ENCODE measurements around the gene DHX34.
"Not testable (repeated sequence)": the region's sequence is repeated elsewhere in the genome, so short reads cannot be mapped to it uniquely, and the experiment has no call there.

DHX34 gene

DNA sequence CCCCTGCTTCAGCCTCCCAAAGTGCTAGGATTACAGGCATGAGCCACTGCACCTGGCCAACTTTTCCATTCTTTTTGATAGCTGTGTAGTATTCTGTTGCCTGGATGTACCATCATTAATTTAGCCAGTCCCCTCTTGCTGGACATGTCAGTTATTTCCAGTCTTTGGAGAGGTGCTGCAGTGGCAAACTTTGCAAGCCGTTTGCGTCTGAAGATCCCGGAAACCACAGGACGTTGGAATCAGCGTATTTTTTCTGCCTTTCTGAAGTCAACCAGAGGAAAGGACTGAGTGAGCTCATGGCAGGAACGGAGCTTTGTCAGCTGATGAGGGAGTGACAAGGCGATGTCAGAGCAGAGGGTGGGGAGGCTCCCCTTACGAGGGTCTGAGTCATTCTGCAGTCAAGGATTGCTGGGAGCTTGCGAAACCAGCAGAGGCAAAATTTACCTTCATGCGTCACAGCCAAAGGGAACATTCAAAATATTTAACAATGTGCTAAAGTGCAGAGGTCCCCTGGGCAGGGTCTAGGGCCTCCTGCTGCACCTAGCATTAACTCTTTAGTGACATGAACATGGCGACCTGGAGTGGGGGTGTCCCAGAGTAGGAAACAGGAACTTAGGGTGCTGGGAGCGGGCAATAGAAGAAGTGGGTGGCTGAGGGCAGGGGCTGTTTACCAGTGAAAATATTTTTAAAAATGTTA, 33.8 kb upstream of the DHX34 start:
- DNase-seq (no peak), ATAC-seq (replicated peaks) (peak; percentile 44)
- Mint-ChIP-seq H3K27me3 (peaks cover 35 to 36% of the 10 kb centered on the region in 2 donors), H3K36me3 (ENCODE audit: insufficient read depth) (peaks cover 4% of the 10 kb centered on the region), H3K9me3 (no peaks in the 10 kb centered on the region), H3K4me1 (ENCODE audit: low read depth in 2 of 2) (no peaks in the 10 kb centered on the region), H3K4me3 (no peak overlapping the region), H3K27ac (peak overlapping the region in 1 of 2 donors; percentile 39)

DNA sequence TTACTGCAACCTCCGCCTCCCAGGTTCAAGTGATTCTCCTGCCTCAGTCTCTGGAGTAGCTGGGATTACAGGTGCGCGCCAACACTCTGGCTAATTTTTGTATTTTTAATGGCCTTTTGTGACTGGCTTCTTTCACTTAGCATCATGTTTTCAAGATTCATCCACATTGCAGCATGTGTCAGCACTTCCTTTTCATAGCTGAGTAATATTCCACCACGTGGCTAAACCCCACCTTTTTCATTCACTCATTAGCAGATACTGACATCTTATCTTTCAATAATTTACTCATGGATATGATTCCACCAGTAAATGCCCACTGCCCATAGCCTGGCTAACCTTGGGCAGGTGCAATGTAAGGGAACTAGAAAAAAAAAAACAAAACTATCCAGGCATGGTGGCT, 32.6 kb upstream of the DHX34 start:
- H3K27ac Mint-ChIP-seq: no peak overlapping the region
- H3K27me3 Mint-ChIP-seq: peaks cover 31 to 32% of the 10 kb centered on the region in 2 donors
- DNase-seq (no peak), ATAC-seq (replicated peaks) (no peak)
- no peak overlapping the region for H3K4me3 Mint-ChIP-seq
- H3K4me1 Mint-ChIP-seq (ENCODE audit: low read depth in 2 of 2): no peaks in the 10 kb centered on the region
- peaks cover 4% of the 10 kb centered on the region for H3K36me3 Mint-ChIP-seq (ENCODE audit: insufficient read depth)
- no peaks in the 10 kb centered on the region for H3K9me3 Mint-ChIP-seq

DNA sequence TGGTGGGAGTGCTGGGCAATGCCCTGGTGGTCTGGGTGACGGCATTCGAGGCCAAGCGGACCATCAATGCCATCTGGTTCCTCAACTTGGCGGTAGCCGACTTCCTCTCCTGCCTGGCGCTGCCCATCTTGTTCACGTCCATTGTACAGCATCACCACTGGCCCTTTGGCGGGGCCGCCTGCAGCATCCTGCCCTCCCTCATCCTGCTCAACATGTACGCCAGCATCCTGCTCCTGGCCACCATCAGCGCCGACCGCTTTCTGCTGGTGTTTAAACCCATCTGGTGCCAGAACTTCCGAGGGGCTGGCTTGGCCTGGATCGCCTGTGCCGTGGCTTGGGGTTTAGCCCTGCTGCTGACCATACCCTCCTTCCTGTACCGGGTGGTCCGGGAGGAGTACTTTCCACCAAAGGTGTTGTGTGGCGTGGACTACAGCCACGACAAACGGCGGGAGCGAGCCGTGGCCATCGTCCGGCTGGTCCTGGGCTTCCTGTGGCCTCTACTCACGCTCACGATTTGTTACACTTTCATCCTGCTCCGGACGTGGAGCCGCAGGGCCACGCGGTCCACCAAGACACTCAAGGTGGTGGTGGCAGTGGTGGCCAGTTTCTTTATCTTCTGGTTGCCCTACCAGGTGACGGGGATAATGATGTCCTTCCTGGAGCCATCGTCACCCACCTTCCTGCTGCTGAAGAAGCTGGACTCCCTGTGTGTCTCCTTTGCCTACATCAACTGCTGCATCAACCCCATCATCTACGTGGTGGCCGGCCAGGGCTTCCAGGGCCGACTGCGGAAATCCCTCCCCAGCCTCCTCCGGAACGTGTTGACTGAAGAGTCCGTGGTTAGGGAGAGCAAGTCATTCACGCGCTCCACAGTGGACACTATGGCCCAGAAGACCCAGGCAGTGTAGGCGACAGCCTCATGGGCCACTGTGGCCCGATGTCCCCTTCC, 28.9 kb upstream of the DHX34 start:
- Mint-ChIP-seq H3K27me3 (peaks cover 48 to 56% of the 10 kb centered on the region in 2 donors), H3K9me3 (no peaks in the 10 kb centered on the region), H3K27ac (no peak overlapping the region), H3K4me1 (ENCODE audit: low read depth in 2 of 2) (no peaks in the 10 kb centered on the region), H3K36me3 (ENCODE audit: insufficient read depth) (peaks cover 4% of the 10 kb centered on the region), H3K4me3 (no peak overlapping the region)
- no peak for ATAC-seq (replicated peaks)
- no peak for DNase-seq

DNA sequence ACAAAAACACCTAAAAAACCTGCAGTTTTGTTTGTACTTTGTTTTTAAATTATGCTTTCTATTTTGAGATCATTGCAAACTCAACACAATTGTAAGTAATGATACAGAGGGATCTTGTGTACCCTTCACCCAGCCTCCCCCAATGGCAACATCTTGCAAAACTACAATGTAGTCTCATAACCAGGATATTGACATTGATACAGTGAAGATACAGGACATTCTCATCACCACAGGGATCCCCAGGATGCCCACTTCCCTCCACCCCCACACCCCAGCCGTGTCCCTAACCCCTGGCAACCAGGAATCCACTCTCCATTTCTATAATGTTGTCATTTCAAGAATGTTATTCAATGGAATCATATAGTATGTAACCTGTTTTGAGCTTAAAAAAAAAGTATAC, 27.5 kb upstream of the DHX34 start:
- Mint-ChIP-seq H3K36me3 (ENCODE audit: insufficient read depth) (no peaks in the 10 kb centered on the region), H3K4me3 (no peak overlapping the region), H3K9me3 (no peaks in the 10 kb centered on the region), H3K27me3 (peaks cover 35 to 63% of the 10 kb centered on the region in 2 donors), H3K27ac (no peak overlapping the region), H3K4me1 (ENCODE audit: low read depth in 2 of 2) (no peaks in the 10 kb centered on the region)
- DNase-seq (no peak), ATAC-seq (replicated peaks) (no peak)

DNA sequence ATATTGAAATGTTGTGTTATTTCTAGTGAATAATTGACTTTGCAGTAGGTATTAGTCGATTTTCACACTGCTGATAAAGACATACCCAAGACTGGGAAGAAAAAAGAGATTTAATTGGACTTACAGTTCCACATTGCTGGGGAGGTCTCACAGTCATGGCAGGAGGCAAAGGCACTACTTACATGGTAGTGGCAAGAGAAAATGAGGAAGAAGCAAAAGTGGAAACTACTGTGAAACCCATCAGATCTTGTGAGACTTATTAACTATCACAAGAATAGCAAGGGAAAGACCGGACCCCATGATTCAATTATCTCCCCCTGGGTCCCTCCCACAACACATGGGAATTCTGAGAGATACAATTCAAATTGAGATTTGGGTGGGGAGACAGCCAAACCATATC, 27.1 kb upstream of the DHX34 start:
- ATAC-seq (replicated peaks): no peak
- Mint-ChIP-seq H3K4me3 (no peak overlapping the region), H3K36me3 (ENCODE audit: insufficient read depth) (no peaks in the 10 kb centered on the region)

DNA sequence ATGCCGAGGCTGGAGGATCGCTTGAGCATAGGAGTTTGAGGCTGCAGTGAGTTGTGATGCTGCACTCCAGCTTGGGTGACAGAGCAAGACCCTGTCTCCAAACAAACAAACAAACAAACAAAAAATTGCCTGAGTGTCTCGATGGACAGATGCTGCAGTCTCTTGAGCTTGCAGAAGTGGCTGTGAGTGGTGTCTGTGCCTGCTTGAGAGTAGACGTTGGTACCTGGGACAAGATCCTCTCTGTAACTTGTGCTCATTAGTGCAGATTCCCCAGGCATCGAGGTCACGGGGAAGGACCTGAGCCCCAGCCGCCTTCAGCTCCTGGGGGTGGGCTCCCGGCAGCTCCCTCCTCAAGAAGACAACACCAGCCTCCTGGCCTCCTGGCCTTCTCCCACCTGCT, 25.7 kb upstream of the DHX34 start:
- Mint-ChIP-seq H3K9me3 (no peaks in the 10 kb centered on the region), H3K4me3 (no peak overlapping the region), H3K4me1 (ENCODE audit: low read depth in 2 of 2) (no peaks in the 10 kb centered on the region), H3K27ac (no peak overlapping the region), H3K36me3 (ENCODE audit: insufficient read depth) (no peaks in the 10 kb centered on the region), H3K27me3 (peaks cover 35 to 71% of the 10 kb centered on the region in 2 donors)
- ATAC-seq (replicated peaks): no peak
- no peak for DNase-seq

More for the DNA sequence above, 27.1 kb upstream of the DHX34 start:
- no peak for DNase-seq
- Mint-ChIP-seq H3K27ac (no peak overlapping the region), H3K4me1 (ENCODE audit: low read depth in 2 of 2) (no peaks in the 10 kb centered on the region), H3K27me3 (peaks cover 35 to 67% of the 10 kb centered on the region in 2 donors), H3K9me3 (no peaks in the 10 kb centered on the region)

DNA sequence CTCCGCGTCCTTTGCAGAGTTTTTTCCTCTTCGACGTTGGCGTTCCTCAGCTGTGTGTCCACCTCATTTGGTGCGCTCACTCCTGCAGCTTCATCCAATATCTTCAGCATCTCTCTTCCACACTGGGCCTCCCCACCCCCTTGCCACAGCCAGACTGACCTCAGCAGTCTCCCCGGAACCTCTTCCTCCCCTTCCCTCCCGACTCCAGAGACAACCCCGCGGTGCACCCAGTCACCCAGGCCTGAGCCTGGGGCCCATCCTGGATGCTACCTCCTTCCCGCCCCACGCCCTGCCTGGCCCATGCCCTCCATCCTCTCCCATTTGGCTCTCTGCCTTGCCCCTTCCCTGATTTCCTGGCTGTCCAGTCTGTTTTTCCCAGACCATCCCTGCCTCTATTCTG, 25.2 kb upstream of the DHX34 start:
- H3K27me3 Mint-ChIP-seq: peaks cover 35 to 71% of the 10 kb centered on the region in 2 donors
- H3K9me3 Mint-ChIP-seq: no peaks in the 10 kb centered on the region
- ATAC-seq (replicated peaks): no peak
- H3K4me3 Mint-ChIP-seq: no peak overlapping the region
- peak overlapping the region in 1 of 2 donors; percentile 79 for H3K27ac Mint-ChIP-seq
- no peaks in the 10 kb centered on the region for H3K36me3 Mint-ChIP-seq (ENCODE audit: insufficient read depth)
- no peaks in the 10 kb centered on the region for H3K4me1 Mint-ChIP-seq (ENCODE audit: low read depth in 2 of 2)
- no peak for DNase-seq

DNA sequence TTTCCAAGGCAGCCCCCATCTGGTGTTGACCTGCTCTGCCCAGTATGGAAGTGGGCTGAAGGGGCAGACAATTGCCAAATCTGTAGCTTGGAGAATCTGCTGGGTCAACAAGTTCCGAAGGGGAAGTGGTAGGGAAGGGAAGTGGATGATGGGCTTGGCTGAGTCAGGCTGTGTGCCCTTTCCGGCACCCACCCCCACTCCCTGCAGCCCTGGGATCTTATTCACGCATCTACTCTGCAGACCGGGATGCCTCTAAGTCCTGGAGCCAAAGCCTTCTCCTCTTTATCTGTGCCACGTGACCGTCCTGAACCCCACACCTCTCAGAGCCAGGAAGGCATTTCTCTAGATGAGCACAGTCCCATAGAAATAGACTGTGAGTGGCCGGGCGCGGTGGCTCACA, 24.6 kb upstream of the DHX34 start:
- no peaks in the 10 kb centered on the region for H3K4me1 Mint-ChIP-seq (ENCODE audit: low read depth in 2 of 2)
- H3K4me3 Mint-ChIP-seq: no peak overlapping the region
- DNase-seq (no peak), ATAC-seq (replicated peaks) (no peak)
- peaks cover 35 to 65% of the 10 kb centered on the region in 2 donors for H3K27me3 Mint-ChIP-seq
- H3K9me3 Mint-ChIP-seq: no peaks in the 10 kb centered on the region
- H3K27ac Mint-ChIP-seq: peak overlapping the region in 1 of 2 donors; percentile 79
- no peaks in the 10 kb centered on the region for H3K36me3 Mint-ChIP-seq (ENCODE audit: insufficient read depth)

DNA sequence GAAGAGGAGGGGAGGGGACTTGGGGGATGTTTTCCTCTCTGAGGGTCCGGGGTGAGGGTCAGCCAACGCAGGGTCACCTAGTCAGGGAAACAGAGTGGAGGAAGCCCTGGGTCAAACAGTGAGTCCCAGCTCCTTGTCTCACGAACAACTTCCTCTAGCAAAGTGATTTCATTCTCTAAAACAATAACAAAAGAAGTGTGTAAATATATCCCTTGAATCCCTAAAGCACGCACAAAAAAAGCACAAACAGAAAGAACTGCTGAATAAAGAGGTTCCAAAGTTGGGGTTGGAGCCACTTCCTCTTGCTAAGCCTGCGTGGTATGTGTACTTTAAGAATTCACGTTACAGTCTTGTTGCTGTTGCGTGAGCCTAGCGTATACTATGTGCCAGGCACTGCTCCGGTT, 18.6 kb upstream of the DHX34 start:
- Mint-ChIP-seq H3K9me3 (no peaks in the 10 kb centered on the region), H3K4me3 (no peak overlapping the region), H3K36me3 (ENCODE audit: insufficient read depth) (peaks cover 4% of the 10 kb centered on the region), H3K27me3 (peaks cover 6 to 25% of the 10 kb centered on the region in 2 donors), H3K4me1 (ENCODE audit: low read depth in 2 of 2) (peaks cover 0 to 4% of the 10 kb centered on the region in 2 donors), H3K27ac (peak overlapping the region in 1 of 2 donors; percentile 56)
- ATAC-seq (replicated peaks): no peak
- DNase-seq: no peak

DNA sequence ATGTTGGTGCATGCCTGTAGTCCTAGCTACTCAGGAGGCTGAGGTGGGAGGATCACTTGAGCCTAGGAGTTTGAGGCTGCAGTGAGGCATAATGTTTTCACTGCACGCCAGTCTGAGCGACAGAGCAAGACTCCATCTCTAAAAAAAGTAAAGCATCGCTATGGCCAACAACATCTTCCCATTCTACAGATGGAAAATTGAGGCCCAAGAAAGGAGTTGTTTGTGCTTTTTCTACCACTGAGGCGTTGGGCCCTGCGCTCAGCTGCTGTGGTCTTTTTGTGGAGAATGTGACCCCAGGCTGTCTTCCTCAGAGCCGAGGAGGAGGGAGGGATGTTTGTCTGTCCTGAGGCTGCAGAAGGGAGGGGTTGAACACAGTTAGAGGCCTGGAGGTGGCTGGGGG, 17.6 kb upstream of the DHX34 start:
- H3K36me3 Mint-ChIP-seq (ENCODE audit: insufficient read depth): peaks cover 4% of the 10 kb centered on the region
- peaks cover 3 to 7% of the 10 kb centered on the region in 2 donors for H3K4me1 Mint-ChIP-seq (ENCODE audit: low read depth in 2 of 2)
- peaks cover 6 to 15% of the 10 kb centered on the region in 2 donors for H3K27me3 Mint-ChIP-seq
- DNase-seq (no peak), ATAC-seq (replicated peaks) (no peak)
- no peak overlapping the region for H3K27ac Mint-ChIP-seq
- H3K9me3 Mint-ChIP-seq: no peaks in the 10 kb centered on the region
- H3K4me3 Mint-ChIP-seq: no peak overlapping the region

DNA sequence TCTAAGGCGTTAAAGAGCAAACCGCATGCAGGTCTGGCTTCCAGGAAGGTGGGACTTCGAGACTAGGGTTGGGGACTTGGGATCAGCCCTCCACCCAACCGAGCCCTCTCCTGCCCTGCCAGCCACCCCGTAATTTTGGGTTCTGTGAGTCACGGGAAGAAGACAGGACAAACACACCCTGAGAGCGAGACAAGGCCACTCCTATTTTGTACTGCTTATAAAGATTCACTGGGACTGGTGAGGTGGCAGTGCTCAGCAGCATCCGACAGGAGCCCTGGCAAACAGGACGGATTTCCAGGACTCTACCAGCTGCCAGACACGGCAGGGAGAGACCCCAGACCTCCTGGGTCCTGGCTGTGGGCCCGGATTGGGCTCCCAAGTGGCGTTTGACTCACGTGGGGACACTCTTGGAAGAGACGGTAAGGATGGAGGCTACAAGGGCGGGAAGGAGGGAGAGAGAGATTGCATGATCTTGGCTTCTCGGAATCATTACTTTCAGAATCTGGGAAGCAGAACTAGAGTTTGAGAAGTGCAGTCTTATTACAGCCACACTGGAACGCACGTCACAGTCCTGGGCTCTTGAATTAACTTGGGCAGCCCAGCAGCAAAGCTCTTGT, 17.1 kb upstream of the DHX34 start, which contains the start of gene C5AR2:
Gene C5AR2 (plus strand): TSS at position 245 of the 617 bp plus-strand sequence. CDS start 8,625 bp downstream, outside the sequence.
- Mint-ChIP-seq H3K27me3 (peaks cover 6 to 10% of the 10 kb centered on the region in 2 donors), H3K4me3 (no peak within 1 kb of the TSS), H3K36me3 (ENCODE audit: insufficient read depth) (peaks cover 4% of the 10 kb centered on the region), H3K9me3 (no peaks in the 10 kb centered on the region), H3K4me1 (ENCODE audit: low read depth in 2 of 2) (peaks cover 7 to 11% of the 10 kb centered on the region in 2 donors), H3K27ac (no peak within 1 kb of the TSS)
- DNase-seq: no peak
- no peak for ATAC-seq (replicated peaks)

DNA sequence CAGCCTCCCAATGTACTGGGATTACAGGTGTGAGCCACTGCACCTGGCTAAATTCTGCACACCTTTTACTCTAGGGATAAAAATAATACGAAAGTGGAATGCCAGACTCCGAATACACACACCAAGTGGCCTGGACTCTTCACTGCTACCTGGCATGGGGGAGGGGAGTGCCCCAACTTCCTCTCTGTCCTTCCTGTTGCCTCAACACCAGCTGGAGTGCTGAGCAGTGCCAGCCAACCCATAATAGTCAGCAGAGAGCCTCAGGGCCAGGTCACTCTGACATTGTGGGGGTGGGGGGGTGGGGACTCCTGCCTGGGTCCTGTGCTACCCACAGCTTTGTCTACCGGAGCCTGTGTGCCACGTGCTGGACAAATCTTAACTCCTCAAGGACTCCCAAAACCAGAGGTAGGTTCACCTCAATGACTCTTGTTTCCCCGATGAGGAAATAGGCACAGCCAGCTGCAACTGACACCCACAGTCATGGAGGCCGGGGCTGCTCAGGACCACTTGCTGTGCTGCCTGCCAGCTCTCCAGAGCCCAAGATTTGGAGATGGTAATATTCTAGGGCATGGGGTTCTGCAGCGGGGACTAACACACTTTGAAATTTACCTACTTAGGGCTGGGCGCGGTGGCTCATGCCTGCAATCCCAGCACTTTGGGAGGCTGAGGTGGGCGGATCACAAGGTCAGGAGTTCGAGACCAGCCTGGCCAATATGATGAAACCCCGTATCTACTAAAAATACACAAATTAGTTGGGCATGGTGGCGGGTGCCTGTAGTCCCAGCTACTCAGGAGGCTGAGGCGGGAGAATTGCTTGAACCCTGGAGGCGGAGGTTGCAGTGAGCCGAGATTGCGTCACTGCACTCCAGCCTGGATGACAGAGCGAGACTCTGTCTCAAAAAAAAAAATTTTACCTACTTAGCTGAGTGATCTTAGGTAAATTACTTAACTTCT, 12.1 kb upstream of the DHX34 start:
- ATAC-seq (replicated peaks): peak; percentile 75
- peaks cover 9 to 12% of the 10 kb centered on the region in 2 donors for H3K4me1 Mint-ChIP-seq (ENCODE audit: low read depth in 2 of 2)
- H3K9me3 Mint-ChIP-seq; DNase-seq; H3K36me3 Mint-ChIP-seq (ENCODE audit: insufficient read depth): not testable (repeated sequence)
- peaks cover 6 to 10% of the 10 kb centered on the region in 2 donors for H3K27me3 Mint-ChIP-seq
- peak overlapping the region; percentile 86 to 94 for H3K27ac Mint-ChIP-seq
- H3K4me3 Mint-ChIP-seq: peak overlapping the region; percentile 53 to 75
